T-helper 1 cell treated with Interleukin-12 subunit alpha and Interleukin-12 subunit beta and Interleukin-4 antibody, amounts not matched to agents 30 ng/mL and 1 ng/mL, for 36 hours (primary cell): Measurements from ENCODE around the gene NOC2L. TPM values are rescaled to one million over a fixed set of nuclear protein-coding genes. Genes with fewer than 3 reads are reported as not detected.

ENCODE experiments used
- intact Hi-C: fragments of 100-400 bp; cut with micrococcal nuclease; formaldehyde crosslinking; loops from one replicate; pipeline ENCODE4 v1.15.1; 2024
- total RNA-seq: library from RNA; stranded (reverse); gene quantifications from 2 replicates; pipeline ENCODE4 v1.2.3, GENCODE V29; 2022

Gene NOC2L
- total RNA-seq, 1 donor from 2014 or later = 90.0 TPM

GRCh38 chr1:975896-976683, 17.0 kb upstream of the NOC2L start:
- intact Hi-C loops = loop anchor here (1.0 kb wide), 2 partner anchors 72 to 106 kb away; no protein-coding TSS in a partner anchor

- intact Hi-C loops = no loop called here
Observed at GRCh38 chr1:975365-975764, 16.3 kb upstream of the NOC2L start.

GRCh38 chr1:974687-975328, 15.8 kb upstream of the NOC2L start:
- intact Hi-C loops = no loop called here

- intact Hi-C loops = no loop called here
Observed at GRCh38 chr1:974293-974640, 15.2 kb upstream of the NOC2L start.

GRCh38 chr1:973459-974292, 14.6 kb upstream of the NOC2L start:
- intact Hi-C loops = no loop called here

- intact Hi-C loops = no loop called here
Observed at GRCh38 chr1:972726-973458, 13.8 kb upstream of the NOC2L start.

- intact Hi-C loops = no loop called here
Observed at GRCh38 chr1:971751-972506, 12.9 kb upstream of the NOC2L start.

- intact Hi-C loops = no loop called here
Observed at GRCh38 chr1:970973-971730, 12.1 kb upstream of the NOC2L start.

- intact Hi-C loops = no loop called here
Observed at GRCh38 chr1:970242-970972, 11.4 kb upstream of the NOC2L start.

- intact Hi-C loops = loop anchor here (10.0 kb wide), 1 partner anchor 45 kb away; the partner anchor contains the start of gene ISG15
Observed at GRCh38 chr1:969260-969855, 10.3 kb upstream of the NOC2L start.

- intact Hi-C loops = loop anchor here (1.0 to 10.0 kb wide), 2 partner anchors 8 to 47 kb away; partner anchors contain the start of genes ISG15 and NOC2L
Observed at GRCh38 chr1:967466-968343, 8.6 kb upstream of the NOC2L start.

- intact Hi-C loops = loop anchor here (1.0 to 10.0 kb wide), 2 partner anchors 8 to 48 kb away; partner anchors contain the start of genes ISG15 and NOC2L
Observed at GRCh38 chr1:966704-967300, 7.7 kb upstream of the NOC2L start.

GRCh38 chr1:966135-966703, 7.2 kb upstream of the NOC2L start, which contains the start of gene PLEKHN1:
Gene PLEKHN1 (plus strand): TSS chr1:966482. CDS start chr1:966532, 50 bp downstream.
- intact Hi-C loops = loop anchor here (10.0 kb wide), 1 partner anchor 49 kb away; the partner anchor contains the start of gene ISG15

GRCh38 chr1:965526-966134, 6.6 kb upstream of the NOC2L start:
- intact Hi-C loops = loop anchor here (10.0 kb wide), 1 partner anchor 49 kb away; the partner anchor contains the start of gene ISG15

- intact Hi-C loops = loop anchor here (10.0 kb wide), 1 partner anchor 50 kb away; the partner anchor contains the start of gene ISG15
Observed at GRCh38 chr1:964691-965525, 5.9 kb upstream of the NOC2L start.
